Neutrophil (primary cell): ENCODE results near the gene PTX4.

Experiments used
- H3K27ac ChIP-seq: fragments of 200-600 bp; sonication (generic); 2 replicates; pipeline ENCODE4 v1.5.1; 2016; ENCODE audit warnings: mild to moderate bottlenecking, moderate library complexity
- H3K27me3 ChIP-seq: fragments of 200-600 bp; sonication (generic); 2 replicates; pipeline ENCODE4 v1.6.0; 2016; ENCODE audit warnings: mild to moderate bottlenecking
- H3K36me3 ChIP-seq: fragments of 200-600 bp; sonication (generic); 2 replicates; pipeline ENCODE4 v1.5.1; 2017
- H3K4me1 ChIP-seq, 2 experiments: fragments of 200-600 bp in 1 of 2; sonication (generic) in 1 of 2; 1 replicate in 1 of 2; 2 replicates in 1 of 2; pipeline versions ENCODE4 v1.5.1 to v1.6.1; 2013 to 2016; ENCODE audit warnings: low read depth in 1 of 2, low read length in 1 of 2, mild to moderate bottlenecking in 1 of 2, moderate library complexity in 1 of 2; ENCODE audit not compliant: control insufficient read depth in 1 of 2, insufficient read depth in 1 of 2
- H3K4me3 ChIP-seq, 2 experiments: fragments of 200-600 bp in 1 of 2; sonication (generic) in 1 of 2; 1 replicate in 1 of 2; 2 replicates in 1 of 2; pipeline ENCODE4 v1.5.1; 2013 to 2016; ENCODE audit warnings: low read depth in 1 of 2, low read length in 1 of 2, mild to moderate bottlenecking in 1 of 2, moderate library complexity in 1 of 2
- H3K9me3 ChIP-seq: fragments of 200-600 bp; sonication (generic); 2 replicates; pipeline ENCODE4 v1.5.1; 2016
- TF ChIP-seq, protein P1 (sequence below): fragments of 200-600 bp; sonication (generic); IDR thresholded peaks from 2 replicates; pipeline ENCODE4 v1.5.1; 2016; ENCODE audit warnings: antibody characterized with exemption

Gene PTX4

GRCh38 chr16:1500465-1501150, 11.9 kb upstream of the PTX4 start:
- Histone ChIP-seq H3K36me3 (peaks cover 71% of the 10 kb centered on the region), H3K4me1 (no peaks in the 10 kb centered on the region), H3K27ac (no peak overlapping the region), H3K27me3 (no peaks in the 10 kb centered on the region), H3K9me3 (no peaks in the 10 kb centered on the region), H3K4me3 (no peak overlapping the region)
- TF ChIP-seq, protein P1, sequence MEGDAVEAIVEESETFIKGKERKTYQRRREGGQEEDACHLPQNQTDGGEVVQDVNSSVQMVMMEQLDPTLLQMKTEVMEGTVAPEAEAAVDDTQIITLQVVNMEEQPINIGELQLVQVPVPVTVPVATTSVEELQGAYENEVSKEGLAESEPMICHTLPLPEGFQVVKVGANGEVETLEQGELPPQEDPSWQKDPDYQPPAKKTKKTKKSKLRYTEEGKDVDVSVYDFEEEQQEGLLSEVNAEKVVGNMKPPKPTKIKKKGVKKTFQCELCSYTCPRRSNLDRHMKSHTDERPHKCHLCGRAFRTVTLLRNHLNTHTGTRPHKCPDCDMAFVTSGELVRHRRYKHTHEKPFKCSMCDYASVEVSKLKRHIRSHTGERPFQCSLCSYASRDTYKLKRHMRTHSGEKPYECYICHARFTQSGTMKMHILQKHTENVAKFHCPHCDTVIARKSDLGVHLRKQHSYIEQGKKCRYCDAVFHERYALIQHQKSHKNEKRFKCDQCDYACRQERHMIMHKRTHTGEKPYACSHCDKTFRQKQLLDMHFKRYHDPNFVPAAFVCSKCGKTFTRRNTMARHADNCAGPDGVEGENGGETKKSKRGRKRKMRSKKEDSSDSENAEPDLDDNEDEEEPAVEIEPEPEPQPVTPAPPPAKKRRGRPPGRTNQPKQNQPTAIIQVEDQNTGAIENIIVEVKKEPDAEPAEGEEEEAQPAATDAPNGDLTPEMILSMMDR, result no peak

GRCh38 chr16:1499756-1500464, 11.2 kb upstream of the PTX4 start:
- Histone ChIP-seq H3K36me3 (peaks cover 74% of the 10 kb centered on the region), H3K27me3 (no peaks in the 10 kb centered on the region), H3K4me1 (no peaks in the 10 kb centered on the region), H3K9me3 (no peaks in the 10 kb centered on the region), H3K27ac (no peak overlapping the region), H3K4me3 (no peak overlapping the region)
- TF ChIP-seq, protein P1, result no peak

GRCh38 chr16:1498899-1499676, 10.3 kb upstream of the PTX4 start:
- peaks cover 74% of the 10 kb centered on the region for H3K36me3 ChIP-seq

GRCh38 chr16:1497014-1497598, 8.4 kb upstream of the PTX4 start:
- H3K4me1 ChIP-seq, result peaks cover 14 to 15% of the 10 kb centered on the region in 2 experiments
- H3K27ac ChIP-seq, result no peak overlapping the region
- TF ChIP-seq, protein P1, result no peak
- no peaks in the 10 kb centered on the region for H3K9me3 ChIP-seq
- peaks cover 57% of the 10 kb centered on the region for H3K36me3 ChIP-seq
- H3K27me3 ChIP-seq, result no peaks in the 10 kb centered on the region
- no peak overlapping the region for H3K4me3 ChIP-seq

More at GRCh38 chr16:1498899-1499676, 10.3 kb upstream of the PTX4 start:
- H3K27me3 ChIP-seq, result no peaks in the 10 kb centered on the region
- no peak overlapping the region for H3K4me3 ChIP-seq
- TF ChIP-seq, protein P1, result no peak
- H3K9me3 ChIP-seq, result no peaks in the 10 kb centered on the region
- H3K27ac ChIP-seq, result no peak overlapping the region
- peaks cover 1% of the 10 kb centered on the region in 2 experiments for H3K4me1 ChIP-seq

DNA sequence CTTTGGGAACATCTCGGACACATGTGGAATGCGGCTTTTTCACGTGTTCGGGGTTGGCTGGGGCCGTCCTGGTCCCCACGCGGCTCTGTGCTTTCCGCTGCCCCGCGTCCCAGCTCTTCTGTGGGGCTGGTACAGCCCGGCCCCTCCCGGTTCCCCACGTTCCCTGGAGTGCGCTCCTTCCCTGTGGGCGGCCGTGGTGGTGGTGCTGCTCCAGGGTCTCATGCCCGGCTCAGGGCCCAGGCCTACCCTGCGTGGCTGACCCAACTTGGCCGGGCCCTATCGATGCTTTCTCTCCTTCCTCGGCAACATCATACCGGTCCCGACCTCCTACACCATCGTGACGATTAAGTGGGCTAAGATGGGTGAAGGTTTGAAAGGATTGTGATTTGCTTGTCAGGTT, 7.7 kb upstream of the PTX4 start:
- no peaks in the 10 kb centered on the region for H3K9me3 ChIP-seq
- TF ChIP-seq, protein P1, result no peak
- no peaks in the 10 kb centered on the region for H3K27me3 ChIP-seq
- no peak overlapping the region for H3K27ac ChIP-seq
- peaks cover 50% of the 10 kb centered on the region for H3K36me3 ChIP-seq
- H3K4me3 ChIP-seq, result no peak overlapping the region
- peaks cover 14 to 15% of the 10 kb centered on the region in 2 experiments for H3K4me1 ChIP-seq
